ENCODE data around the gene ATP6V1A. TPM values are rescaled to one million over a fixed set of nuclear protein-coding genes. Genes with fewer than 3 reads are reported as not detected.

ATP6V1A gene
- total RNA-seq, 1 experiment from 2014 or later: 73.4 TPM

DNA sequence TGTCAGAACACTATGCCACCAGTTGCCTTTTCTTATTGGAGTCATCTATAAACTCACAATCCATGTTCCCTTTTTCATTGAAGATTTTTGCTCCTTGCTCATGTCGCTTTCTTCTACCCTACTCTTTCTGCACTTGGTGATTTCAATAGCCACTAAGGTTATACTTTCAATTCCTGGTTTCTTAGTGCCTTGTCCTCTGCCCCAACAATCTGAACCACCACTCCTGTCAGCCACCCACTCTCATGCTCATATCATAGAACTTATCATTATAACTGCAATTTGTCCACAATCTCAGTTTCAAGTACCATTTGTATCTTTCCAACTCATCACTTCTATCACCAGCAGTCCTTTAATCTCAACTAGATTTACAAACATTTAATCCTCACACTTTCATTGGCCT is 81.8 kb downstream of the ATP6V1A start:
- Histone ChIP-seq H3K79me2 (ENCODE audit: insufficient read depth, low read length) (no peaks in the 10 kb centered on the region), H3K27me3 (ENCODE audit: insufficient read depth, low read length) (no peaks in the 10 kb centered on the region), H3K14ac (ENCODE audit: insufficient read depth, low read length) (no peak overlapping the region), H3K18ac (ENCODE audit: insufficient read length, low read depth, low read length) (no peak overlapping the region), H2BK20ac (ENCODE audit: low read depth, low read length, poor library complexity, severe bottlenecking) (no peak overlapping the region), H2AK5ac (ENCODE audit: insufficient read length, low read length) (no peak overlapping the region), H3T11ph (ENCODE audit: low read length) (no peak overlapping the region), H3K23ac (ENCODE audit: insufficient read length, low read depth, low read length) (no peak overlapping the region), H4K20me1 (ENCODE audit: control insufficient read depth, insufficient read depth, insufficient read length) (no peaks in the 10 kb centered on the region), H2BK5ac (ENCODE audit: insufficient read length, low read length) (no peak overlapping the region), H2BK12ac (ENCODE audit: insufficient read length, low read depth, low read length) (no peak overlapping the region), H3K56ac (ENCODE audit: insufficient read length, low read depth, low read length) (no peak overlapping the region), H3K23me2 (ENCODE audit: insufficient read length, low read depth, low read length, poor library complexity, severe bottlenecking) (no peaks in the 10 kb centered on the region), H3K9me3 (ENCODE audit: control insufficient read depth, low read depth, low read length) (no peaks in the 10 kb centered on the region), H4K91ac (ENCODE audit: insufficient read length, low read depth, low read length) (no peak overlapping the region), H4K8ac (replicated peaks; ENCODE audit: insufficient read length, low read depth, low read length) (no peak overlapping the region), H3K9ac (ENCODE audit: extremely low read depth, insufficient read length, low read length) (no peak overlapping the region), H3K4me2 (ENCODE audit: insufficient read depth, insufficient read length, low read length) (no peak overlapping the region), H3K4ac (ENCODE audit: low read depth, low read length) (no peak overlapping the region), H2BK15ac (ENCODE audit: low read depth, low read length) (no peak overlapping the region), H2AFZ (ENCODE audit: low read length) (no peak overlapping the region), H4K5ac (ENCODE audit: insufficient read length, low read depth, low read length) (no peak overlapping the region), H3K4me1 (ENCODE audit: insufficient read depth, low read length) (peaks cover 10% of the 10 kb centered on the region; the same call in 1 of the 2 replicates), H2BK120ac (ENCODE audit: low read depth, low read length, poor library complexity, severe bottlenecking) (no peak overlapping the region), H3K27ac (ENCODE audit: insufficient read length, low read depth, low read length) (no peak overlapping the region), H3K79me1 (ENCODE audit: insufficient read depth, low read depth, low read length, poor library complexity, severe bottlenecking) (no peaks in the 10 kb centered on the region)
- no peaks in the 10 kb centered on the region for H3K9me3 Mint-ChIP-seq
- H3K4me1 Mint-ChIP-seq: peaks cover 11 to 16% of the 10 kb centered on the region in 2 experiments
- H3K27me3 Mint-ChIP-seq (ENCODE audit: low read depth): no peaks in the 10 kb centered on the region
- TF ChIP-seq, protein P1, sequence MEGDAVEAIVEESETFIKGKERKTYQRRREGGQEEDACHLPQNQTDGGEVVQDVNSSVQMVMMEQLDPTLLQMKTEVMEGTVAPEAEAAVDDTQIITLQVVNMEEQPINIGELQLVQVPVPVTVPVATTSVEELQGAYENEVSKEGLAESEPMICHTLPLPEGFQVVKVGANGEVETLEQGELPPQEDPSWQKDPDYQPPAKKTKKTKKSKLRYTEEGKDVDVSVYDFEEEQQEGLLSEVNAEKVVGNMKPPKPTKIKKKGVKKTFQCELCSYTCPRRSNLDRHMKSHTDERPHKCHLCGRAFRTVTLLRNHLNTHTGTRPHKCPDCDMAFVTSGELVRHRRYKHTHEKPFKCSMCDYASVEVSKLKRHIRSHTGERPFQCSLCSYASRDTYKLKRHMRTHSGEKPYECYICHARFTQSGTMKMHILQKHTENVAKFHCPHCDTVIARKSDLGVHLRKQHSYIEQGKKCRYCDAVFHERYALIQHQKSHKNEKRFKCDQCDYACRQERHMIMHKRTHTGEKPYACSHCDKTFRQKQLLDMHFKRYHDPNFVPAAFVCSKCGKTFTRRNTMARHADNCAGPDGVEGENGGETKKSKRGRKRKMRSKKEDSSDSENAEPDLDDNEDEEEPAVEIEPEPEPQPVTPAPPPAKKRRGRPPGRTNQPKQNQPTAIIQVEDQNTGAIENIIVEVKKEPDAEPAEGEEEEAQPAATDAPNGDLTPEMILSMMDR (conservative IDR thresholded peaks at IDR 0.05): no peak
- H3K4me3 Mint-ChIP-seq: no peak overlapping the region
- no CpG with 5 or more reads among the region's 1 CpG for WGBS (ENCODE audit: extremely low coverage, insufficient read length, low lambda C conversion rate)
- DNase-seq: no peak
- H3K36me3 Mint-ChIP-seq (ENCODE audit: insufficient read depth in 1 of 3, low read depth in 3 of 3): no peaks in the 10 kb centered on the region
- H3K27ac Mint-ChIP-seq: no peak overlapping the region
